K562 (cell line): ENCODE data around the gene ECI1. TPM values are rescaled to one million over a fixed set of nuclear protein-coding genes. Genes with fewer than 3 reads are reported as not detected.
A peak's percentile ranks its signal among the peaks of the same experiment; 100 is the strongest.

ENCODE experiments used
- ATAC-seq: fragments of 200-7000 bp; cut with Tn5 transposase; 3 replicates; pipeline ENCODE4 v1.9.1; 2020; ENCODE audit warnings: moderate library complexity
- BruUV-seq: library from RNA; stranded (reverse); fragments of 400-500 nt; replicated peaks from 2 replicates; lab custom pipeline; 2021; lab: Mats Ljungman, UMichigan
- CTCF ChIA-PET: fragments of 300-600 bp; formaldehyde crosslinking; extraction: SDS; loops from one replicate; lab custom pipeline; 2021; ENCODE audit warnings: low intra/inter-chr PET ratio; lab: Yijun Ruan, JAX
- POLR2A ChIA-PET: fragments of 300-600, 350-650 bp; sonication (Branson Sonifier 250); formaldehyde crosslinking; extraction: SDS; loops from one replicate; lab custom pipeline; 2021; ENCODE audit warnings: antibody characterized with exemption, inconsistent platforms; lab: Yijun Ruan, JAX
- DNase-seq, 4 experiments: peaks; one replicate each; pipeline versions ENCODE4 v3.0.0 to v3.0.0-alpha.2; 2011 to 2018; ENCODE audit warnings: low spot score in 3 of 4, mixed read lengths in 3 of 4; ENCODE audit errors: extremely low read depth in 1 of 4
- FAIRE-seq: peaks from 2 replicates; lab custom pipeline; 2011; peaks lifted over from hg19 to GRCh38; lab: Jason Lieb, UNC
- H2AFZ ChIP-seq: 2 replicates; pipeline ENCODE4 v1.6.0; 2011; ENCODE audit warnings: low read depth, low read length, control low read depth, inconsistent platforms
- H3K27ac ChIP-seq: fragments of 200-600 bp; 3 replicates; pipeline ENCODE4 v1.8.0; 2011; ENCODE audit warnings: low read depth, mild to moderate bottlenecking, control low read depth, inconsistent platforms, low read length, moderate library complexity, mixed read lengths; ENCODE audit errors: extremely low read depth
- H3K27me3 ChIP-seq, 2 experiments: fragments of 300-600 bp in 1 of 2; 2 replicates in 1 of 2; 3 replicates in 1 of 2; pipeline versions ENCODE4 v1.6.0 to v1.8.0; 2011; ENCODE audit warnings: inconsistent platforms in 2 of 2, low read length in 2 of 2, mild to moderate bottlenecking in 1 of 2, mixed read lengths in 1 of 2, moderate library complexity in 1 of 2; ENCODE audit not compliant: control insufficient read depth in 2 of 2, insufficient read depth in 2 of 2
- H3K36me3 ChIP-seq: fragments of 300-600 bp; 3 replicates; pipeline ENCODE4 v1.8.0; 2011; ENCODE audit warnings: mild to moderate bottlenecking, low read length, inconsistent platforms; ENCODE audit not compliant: control insufficient read depth, insufficient read depth
- H3K4me1 ChIP-seq, 2 experiments: fragments of 200-600 bp in 1 of 2; replicated peaks in 1 of 2; 2 replicates in 1 of 2; 3 replicates in 1 of 2; pipeline versions ENCODE4 v1.5.1 to v1.8.0; 2011; ENCODE audit warnings: inconsistent platforms in 2 of 2, low read length in 2 of 2, mild to moderate bottlenecking in 1 of 2, mixed read lengths in 1 of 2, moderate library complexity in 1 of 2; ENCODE audit not compliant: control insufficient read depth in 2 of 2, insufficient read depth in 2 of 2
- H3K4me2 ChIP-seq: 2 replicates; pipeline ENCODE4 v1.6.1; 2011; ENCODE audit warnings: low read length, control low read depth, inconsistent platforms, mixed read lengths; ENCODE audit not compliant: insufficient read depth
- H3K4me3 ChIP-seq: fragments of 200-600 bp; sonication (generic), shearing (Covaris generic); 2 replicates; pipeline ENCODE4 v1.5.1; 2016; ENCODE audit warnings: control low read depth, inconsistent platforms
- H3K79me2 ChIP-seq: fragments of 200-600 bp; 3 replicates; pipeline ENCODE4 v1.8.0; 2011; ENCODE audit warnings: low read length, inconsistent platforms; ENCODE audit not compliant: control insufficient read depth, insufficient read depth
- H3K9ac ChIP-seq, 2 experiments: 2 replicates each; pipeline versions ENCODE4 v1.6.0 to v1.6.1; 2011; ENCODE audit warnings: low read depth in 2 of 2, low read length in 2 of 2, control low read depth in 1 of 2, inconsistent platforms in 1 of 2, mild to moderate bottlenecking in 1 of 2, mixed read lengths in 1 of 2; ENCODE audit not compliant: insufficient read depth in 1 of 2
- H3K9me1 ChIP-seq: one replicate; pipeline ENCODE4 v1.6.0; 2011; ENCODE audit warnings: inconsistent platforms, mild to moderate bottlenecking, low read length, moderate library complexity; ENCODE audit not compliant: control insufficient read depth, insufficient read depth
- H3K9me3 ChIP-seq: replicated peaks from 2 replicates; pipeline ENCODE4 v1.5.1; 2011; ENCODE audit warnings: low read depth, low read length, inconsistent platforms; ENCODE audit not compliant: control insufficient read depth, insufficient read depth
- H4K20me1 ChIP-seq: replicated peaks from 2 replicates; pipeline ENCODE4 v1.6.1; 2011; ENCODE audit warnings: low read length, inconsistent platforms, mixed read lengths; ENCODE audit not compliant: control insufficient read depth, insufficient read depth
- ADNP ChIP-seq: fragments of 200-800 bp; sonication (Bioruptor generic); IDR thresholded peaks from 2 replicates; pipeline ENCODE4 v1.6.1; 2016; ENCODE audit warnings: missing genetic modification characterization, missing compliant biosample characterization
- BCOR ChIP-seq: fragments of 450-650 bp; IDR thresholded peaks from 2 replicates; pipeline ENCODE4 v1.6.1; 2016
- CBX1 ChIP-seq: sonication (generic); IDR thresholded peaks from 2 replicates; pipeline ENCODE4 v1.6.1; 2016; ENCODE audit warnings: antibody characterized with exemption, low read depth, mild to moderate bottlenecking
- ELF4 ChIP-seq: fragments of 450-650 bp; formaldehyde crosslinking; IDR thresholded peaks from 2 replicates; pipeline ENCODE4 v1.4.0; 2022; ENCODE audit warnings: missing genetic modification characterization
- FOXJ3 ChIP-seq: sonication (generic); formaldehyde crosslinking; IDR thresholded peaks from 2 replicates; pipeline ENCODE4 v1.4.0; 2020; ENCODE audit warnings: mild to moderate bottlenecking, missing genetic modification reagents
- HDAC2 ChIP-seq: fragments of 450-650 bp; IDR thresholded peaks from 2 replicates; pipeline ENCODE4 v1.6.1; 2016; ENCODE audit warnings: mild to moderate bottlenecking
- KDM1A ChIP-seq, 2 experiments: fragments of 450-650 bp; IDR thresholded peaks; 2 replicates each; pipeline ENCODE4 v1.6.1; 2016; ENCODE audit warnings: mild to moderate bottlenecking in 2 of 2
- MEF2A ChIP-seq: IDR thresholded peaks from 2 replicates; pipeline ENCODE4 v1.6.1; 2011; ENCODE audit warnings: low read depth, mild to moderate bottlenecking, low read length, moderate library complexity; ENCODE audit not compliant: control insufficient read depth
- MTA3 ChIP-seq: fragments of 450-650 bp; formaldehyde crosslinking; IDR thresholded peaks from 2 replicates; pipeline ENCODE4 v1.6.1; 2017; ENCODE audit warnings: mild to moderate bottlenecking, borderline replicate concordance
- PTBP1 ChIP-seq: fragments of 200-400 bp; formaldehyde crosslinking; IDR thresholded peaks from 2 replicates; pipeline ENCODE4 v1.6.1; 2017; ENCODE audit warnings: low read depth, low read length
- RB1 ChIP-seq: fragments of 450-650 bp; IDR thresholded peaks from 2 replicates; pipeline ENCODE4 v1.6.1; 2017; ENCODE audit warnings: low read depth, mild to moderate bottlenecking
- RBM25 ChIP-seq: fragments of 200-400 bp; formaldehyde crosslinking; IDR thresholded peaks from 2 replicates; pipeline ENCODE4 v1.6.1; 2018; ENCODE audit warnings: low read length, low read depth, moderate library complexity; ENCODE audit not compliant: severe bottlenecking
- RCOR1 ChIP-seq, 2 experiments: IDR thresholded peaks; 2 replicates each; pipeline ENCODE4 v1.6.1; 2012; ENCODE audit warnings: low read depth in 2 of 2, low read length in 2 of 2, borderline replicate concordance in 1 of 2, improper control_type of control experiment in 1 of 2
- RUNX1 ChIP-seq: sonication (generic); IDR thresholded peaks from 2 replicates; pipeline ENCODE4 v1.6.1; 2016; ENCODE audit warnings: antibody characterized with exemption, low read depth
- SIX5 ChIP-seq, 2 experiments: IDR thresholded peaks; 2 replicates each; pipeline ENCODE4 v1.6.1; 2011; ENCODE audit warnings: low read length in 2 of 2, borderline replicate concordance in 1 of 2, low read depth in 1 of 2, mild to moderate bottlenecking in 1 of 2, moderate library complexity in 1 of 2; ENCODE audit not compliant: insufficient read depth in 1 of 2
- YY1 ChIP-seq, 3 experiments: IDR thresholded peaks; 2 replicates each; pipeline ENCODE4 v1.6.1; 2011; ENCODE audit warnings: low read length in 2 of 3, mild to moderate bottlenecking in 2 of 3, moderate library complexity in 2 of 3, borderline replicate concordance in 1 of 3, control low read depth in 1 of 3, low read depth in 1 of 3; ENCODE audit not compliant: insufficient read depth in 3 of 3, insufficient replicate concordance in 2 of 3, control insufficient read depth in 1 of 3, insufficient read length in 1 of 3; ENCODE audit errors: extremely low read depth in 1 of 3
- ZNF121 ChIP-seq: sonication (generic); formaldehyde crosslinking; conservative IDR thresholded peaks from 2 replicates; pipeline ENCODE4 v1.8.0; 2022; ENCODE audit warnings: missing genetic modification reagents
- ZNF436 ChIP-seq: fragments of 250-450, 450-650 bp; sonication (Bioruptor Pico); formaldehyde crosslinking; IDR thresholded peaks from 2 replicates; pipeline ENCODE4 v1.7.0; 2020; ENCODE audit warnings: mild to moderate bottlenecking
- ZNF584 ChIP-seq: fragments of 200-800 bp; sonication (Bioruptor generic); IDR thresholded peaks from 2 replicates; pipeline ENCODE4 v1.6.1; 2016; ENCODE audit warnings: low read depth, mild to moderate bottlenecking, missing genetic modification characterization, missing compliant biosample characterization
- WGBS: fragments of 100-300 bp; shearing (Covaris generic); methylation state at CpG from one replicate; pipeline ENCODE4 v1.1.6; 2016; ENCODE audit warnings: low coverage, mixed read lengths; ENCODE audit not compliant: insufficient coverage; ENCODE audit errors: missing lambda C conversion rate; 5-methylcytosine and 5-hydroxymethylcytosine counted together
- in situ Hi-C: fragments of 300-500 bp; cut with MboI; formaldehyde crosslinking; loops from 4 replicates; pipeline ENCODE4 v1.15.0; 2018; ENCODE audit warnings: inconsistent platforms, mixed read lengths
- intact Hi-C: fragments of 100-400 bp; cut with micrococcal nuclease; formaldehyde crosslinking; loops from 2 replicates; pipeline ENCODE4 v1.14.2; 2022
- polyA plus RNA-seq, 8 experiments: library from polyadenylated mRNA; depleted of rRNA in 4 of 8; stranded (reverse) in 5 of 8; unstranded in 3 of 8; fragments of >200 nt; fragmentation: Nextera tagmentation in 2 of 8; fragmentation: Illumina TruSeq in 1 of 8; extraction: Ambion mirVana in 2 of 8; extraction: Trizol in 1 of 8; gene quantifications; 2 replicates each; pipeline versions ENCODE4 v1.2.1 to v1.2.3, GENCODE V29; 2011 to 2014; ENCODE audit warnings: inconsistent platforms in 1 of 8, missing spikeins in 1 of 8
- total RNA-seq, 7 experiments: library from RNA; depleted of rRNA in 6 of 7; stranded (reverse); fragments of >200 nt in 6 of 7; fragmentation: Illumina TruSeq in 2 of 7; extraction: Trizol in 2 of 7; gene quantifications; 2 replicates each; pipeline versions ENCODE4 v1.2.1 to v1.2.3, GENCODE V29; 2011 to 2021; ENCODE audit warnings: low replicate concordance in 1 of 7
- TF ChIP-seq, protein P1 (sequence below), 2 experiments: fragments of 200-800 bp in 1 of 2; sonication (Bioruptor generic) in 1 of 2; sonication (generic) in 1 of 2; formaldehyde crosslinking in 1 of 2; IDR thresholded peaks in 1 of 2; conservative IDR thresholded peaks in 1 of 2; 2 replicates each; pipeline versions ENCODE4 v1.5.0 to v1.6.1; 2016 to 2020; ENCODE audit warnings: missing compliant biosample characterization in 1 of 2, missing genetic modification characterization in 1 of 2, missing genetic modification reagents in 1 of 2
- TF ChIP-seq, protein P2 (sequence below): conservative IDR thresholded peaks from 2 replicates; pipeline ENCODE4 v1.6.1; 2011; ENCODE audit warnings: low read depth, mild to moderate bottlenecking, low read length; ENCODE audit not compliant: control insufficient read depth

The ECI1 gene
- total and polyA plus RNA-seq, 9 of the 15 experiments (the other 6 are each of a cell fraction or from before 2014, with no cell fraction given): 4.7 to 189 (median 54.0) TPM

DNA sequence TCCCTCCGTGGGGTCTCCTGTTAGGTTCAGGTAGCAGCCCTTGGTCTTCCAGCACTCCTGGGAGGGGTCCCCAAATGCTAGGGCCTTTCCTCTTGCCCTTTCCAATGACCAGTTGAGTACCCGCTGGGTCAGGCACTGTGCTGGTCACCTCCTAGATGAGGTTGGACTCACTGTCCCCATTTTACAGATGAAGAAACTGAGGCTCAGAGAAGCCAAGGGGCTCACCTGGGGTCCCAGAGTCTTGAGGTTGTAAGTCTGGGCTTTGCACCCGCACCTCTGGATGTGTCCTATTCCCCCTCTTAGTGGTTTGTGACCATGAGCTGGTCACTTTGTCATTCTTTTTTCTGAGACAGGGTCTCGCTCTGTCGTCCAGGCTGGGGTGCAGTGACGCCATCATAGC, 53.6 kb downstream of the ECI1 start:
- BruUV-seq: no TSS peak
- POLR2A ChIA-PET: no interaction called here
- H3K4me3 ChIP-seq: no peak overlapping the region
- peaks cover 3 to 51% of the 10 kb centered on the region in 2 experiments; a peak in 4 of 5 replicates for H3K4me1 ChIP-seq
- H4K20me1 ChIP-seq: 0 out of 2 replicates have a peak, but pooled peaks cover 3% of the 10 kb centered on the region
- H3K79me2 ChIP-seq: no peaks in the 10 kb centered on the region
- H2AFZ ChIP-seq: no peak overlapping the region
- no peaks in the 10 kb centered on the region for H3K9me1 ChIP-seq
- H3K27me3 ChIP-seq: peaks cover 0 to 5% of the 10 kb centered on the region in 2 experiments; a peak in 2 of 5 replicates
- intact Hi-C loops: loop anchor here (5.0 kb wide), 2 partner anchors 55 to 300 kb away; partner anchors contain the start of gene ECI1
- H3K4me2 ChIP-seq: no peak overlapping the region
- CTCF ChIA-PET: no interaction called here
- no peak overlapping the region for H3K27ac ChIP-seq
- 62% methylated on average over 6 of the region's 6 CpGs for WGBS
- H3K9me3 ChIP-seq: no peaks in the 10 kb centered on the region
- H3K9ac ChIP-seq: peak overlapping the region in 1 of 2 experiments; percentile 74; a peak in 1 of 4 replicates
- no peak for FAIRE-seq
- no peaks in the 10 kb centered on the region for H3K36me3 ChIP-seq
- in situ Hi-C loops: no loop called here
- ATAC-seq: no peak
- no peak for DNase-seq
- TF ChIP-seq RUNX1: no peak
- peak; percentile 62; the same call in 1 of the 2 replicates for TF ChIP-seq HDAC2
- peak; percentile 50; the same call in 1 of the 2 replicates for TF ChIP-seq ZNF121 (CRISPR knock-in tag)
- no peak for TF ChIP-seq ELF4 (CRISPR knock-in tag)
- peak; percentile 89 for TF ChIP-seq RBM25
- TF ChIP-seq RB1: no peak
- TF ChIP-seq MEF2A: no peak
- TF ChIP-seq, protein P1, sequence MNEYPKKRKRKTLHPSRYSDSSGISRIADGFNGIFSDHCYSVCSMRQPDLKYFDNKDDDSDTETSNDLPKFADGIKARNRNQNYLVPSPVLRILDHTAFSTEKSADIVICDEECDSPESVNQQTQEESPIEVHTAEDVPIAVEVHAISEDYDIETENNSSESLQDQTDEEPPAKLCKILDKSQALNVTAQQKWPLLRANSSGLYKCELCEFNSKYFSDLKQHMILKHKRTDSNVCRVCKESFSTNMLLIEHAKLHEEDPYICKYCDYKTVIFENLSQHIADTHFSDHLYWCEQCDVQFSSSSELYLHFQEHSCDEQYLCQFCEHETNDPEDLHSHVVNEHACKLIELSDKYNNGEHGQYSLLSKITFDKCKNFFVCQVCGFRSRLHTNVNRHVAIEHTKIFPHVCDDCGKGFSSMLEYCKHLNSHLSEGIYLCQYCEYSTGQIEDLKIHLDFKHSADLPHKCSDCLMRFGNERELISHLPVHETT (CRISPR knock-in tag; conservative IDR thresholded peaks at IDR 0.05 in 1 of 2, IDR thresholded peaks at IDR 0.05 in 1 of 2): no peak
- TF ChIP-seq, protein P2, sequence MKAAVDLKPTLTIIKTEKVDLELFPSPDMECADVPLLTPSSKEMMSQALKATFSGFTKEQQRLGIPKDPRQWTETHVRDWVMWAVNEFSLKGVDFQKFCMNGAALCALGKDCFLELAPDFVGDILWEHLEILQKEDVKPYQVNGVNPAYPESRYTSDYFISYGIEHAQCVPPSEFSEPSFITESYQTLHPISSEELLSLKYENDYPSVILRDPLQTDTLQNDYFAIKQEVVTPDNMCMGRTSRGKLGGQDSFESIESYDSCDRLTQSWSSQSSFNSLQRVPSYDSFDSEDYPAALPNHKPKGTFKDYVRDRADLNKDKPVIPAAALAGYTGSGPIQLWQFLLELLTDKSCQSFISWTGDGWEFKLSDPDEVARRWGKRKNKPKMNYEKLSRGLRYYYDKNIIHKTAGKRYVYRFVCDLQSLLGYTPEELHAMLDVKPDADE: no peak
- TF ChIP-seq ZNF436: no peak
- peak; percentile 59; the same call in 1 of the 2 replicates for TF ChIP-seq CBX1
- peak; percentile 47; the same call in 1 of the 2 replicates for TF ChIP-seq ADNP (tag)
- TF ChIP-seq SIX5 (IDR thresholded peaks at IDR 0.05; ENCODE audit: borderline replicate concordance in 1 of 2, insufficient read depth in 1 of 2, low read depth in 1 of 2, low read length in 2 of 2): no peak
- TF ChIP-seq KDM1A (IDR thresholded peaks at IDR 0.05): peak; percentile 63 to 85
- no peak for TF ChIP-seq ZNF584 (CRISPR knock-in tag)
- TF ChIP-seq MTA3: no peak
- TF ChIP-seq RCOR1 (IDR thresholded peaks at IDR 0.05; ENCODE audit: borderline replicate concordance in 1 of 2, low read depth in 2 of 2, low read length in 2 of 2): peak in 1 of 2 experiments; percentile 67; a peak in 3 of 4 replicates
- TF ChIP-seq FOXJ3 (CRISPR knock-in tag): no peak
- peak; percentile 82 for TF ChIP-seq BCOR
- TF ChIP-seq PTBP1: 0 out of 2 replicates have a peak, but pooled peaks have one; percentile 31
- TF ChIP-seq YY1 (IDR thresholded peaks at IDR 0.05; ENCODE audit: borderline replicate concordance in 1 of 3, control insufficient read depth in 1 of 3, extremely low read depth in 1 of 3, insufficient read depth in 3 of 3, insufficient read length in 1 of 3, insufficient replicate concordance in 2 of 3, low read depth in 1 of 3, low read length in 2 of 3): no peak
